ACHN (cell line): ENCODE data around the gene FSTL5.
"Not testable (repeated sequence)": the region's sequence is repeated elsewhere in the genome, so short reads cannot be mapped to it uniquely, and the experiment has no call there.

Experiments used
- DNase-seq: peaks from one replicate; pipeline ENCODE4 v3.0.0-alpha.2; 2015
- in situ Hi-C: cut with HindIII; loops from 2 replicates; pipeline ENCODE4 v1.10.0; 2017; ENCODE audit warnings: low sequenced_read_pairs, low pct_ligation_motif_present, low pct_unique_long_range_greater_than_20kb

Gene FSTL5

GRCh38 chr4:161799710-161800109 is 364.1 kb downstream of the FSTL5 start:
- in situ Hi-C loops = no loop called here
- DNase-seq = no peak

GRCh38 chr4:161792991-161793390 is 370.8 kb downstream of the FSTL5 start:
- in situ Hi-C loops = no loop called here
- no peak for DNase-seq

GRCh38 chr4:161791796-161792556 is 371.8 kb downstream of the FSTL5 start:
- in situ Hi-C loops = no loop called here
- DNase-seq = no peak

GRCh38 chr4:161767116-161767515 is 396.7 kb downstream of the FSTL5 start:
- in situ Hi-C loops = no loop called here
- DNase-seq = peak; percentile 24

GRCh38 chr4:161762796-161763195 is 401.0 kb downstream of the FSTL5 start:
- no peak for DNase-seq
- in situ Hi-C loops = no loop called here

- in situ Hi-C loops = no loop called here
- no peak for DNase-seq
These were observed 403.8 kb downstream of the FSTL5 start for GRCh38 chr4:161760008-161760407.

- DNase-seq, in situ Hi-C loops: not testable (repeated sequence)
These were observed 405.4 kb downstream of the FSTL5 start for GRCh38 chr4:161758412-161758811.

GRCh38 chr4:161728929-161729328 is 434.9 kb downstream of the FSTL5 start:
- in situ Hi-C loops = no loop called here
- no peak for DNase-seq

- in situ Hi-C loops = no loop called here
- DNase-seq = no peak
These were observed 441.9 kb downstream of the FSTL5 start for GRCh38 chr4:161721947-161722346.

GRCh38 chr4:161717084-161717483 is 446.7 kb downstream of the FSTL5 start:
- DNase-seq = no peak
- in situ Hi-C loops = no loop called here

GRCh38 chr4:161714931-161715330 is 448.9 kb downstream of the FSTL5 start:
- DNase-seq = no peak
- in situ Hi-C loops = no loop called here

- in situ Hi-C loops = no loop called here
- peak; percentile 58 for DNase-seq
These were observed 449.6 kb downstream of the FSTL5 start for GRCh38 chr4:161714022-161714751.

GRCh38 chr4:161704653-161705052 is 459.1 kb downstream of the FSTL5 start:
- no peak for DNase-seq
- in situ Hi-C loops = no loop called here

GRCh38 chr4:161704040-161704439 is 459.8 kb downstream of the FSTL5 start:
- no peak for DNase-seq
- in situ Hi-C loops = no loop called here

- no peak for DNase-seq
- in situ Hi-C loops = no loop called here
These were observed 461.5 kb downstream of the FSTL5 start for GRCh38 chr4:161702287-161702686.

- DNase-seq = no peak
- in situ Hi-C loops = no loop called here
These were observed 466.9 kb downstream of the FSTL5 start for GRCh38 chr4:161696944-161697343.

- in situ Hi-C loops = no loop called here
- DNase-seq = no peak
These were observed 483.7 kb downstream of the FSTL5 start for GRCh38 chr4:161680146-161680545.

- in situ Hi-C loops = no loop called here
- no peak for DNase-seq
These were observed 499.1 kb downstream of the FSTL5 start for GRCh38 chr4:161664740-161665139.

- DNase-seq = no peak
- in situ Hi-C loops = no loop called here
These were observed 500.0 kb downstream of the FSTL5 start for GRCh38 chr4:161663844-161664243.

GRCh38 chr4:161658676-161659075 is 505.1 kb downstream of the FSTL5 start:
- in situ Hi-C loops = no loop called here
- DNase-seq = no peak
